CD4-positive, alpha-beta T cell treated with Interleukin-15 for 4 hours (primary cell): Measurements from ENCODE around the gene SNED1.

Source experiments
- DNase-seq: peaks from one replicate; pipeline ENCODE4 v3.0.0-alpha.2; 2020; ENCODE audit warnings: low spot score

SNED1 gene

DNA sequence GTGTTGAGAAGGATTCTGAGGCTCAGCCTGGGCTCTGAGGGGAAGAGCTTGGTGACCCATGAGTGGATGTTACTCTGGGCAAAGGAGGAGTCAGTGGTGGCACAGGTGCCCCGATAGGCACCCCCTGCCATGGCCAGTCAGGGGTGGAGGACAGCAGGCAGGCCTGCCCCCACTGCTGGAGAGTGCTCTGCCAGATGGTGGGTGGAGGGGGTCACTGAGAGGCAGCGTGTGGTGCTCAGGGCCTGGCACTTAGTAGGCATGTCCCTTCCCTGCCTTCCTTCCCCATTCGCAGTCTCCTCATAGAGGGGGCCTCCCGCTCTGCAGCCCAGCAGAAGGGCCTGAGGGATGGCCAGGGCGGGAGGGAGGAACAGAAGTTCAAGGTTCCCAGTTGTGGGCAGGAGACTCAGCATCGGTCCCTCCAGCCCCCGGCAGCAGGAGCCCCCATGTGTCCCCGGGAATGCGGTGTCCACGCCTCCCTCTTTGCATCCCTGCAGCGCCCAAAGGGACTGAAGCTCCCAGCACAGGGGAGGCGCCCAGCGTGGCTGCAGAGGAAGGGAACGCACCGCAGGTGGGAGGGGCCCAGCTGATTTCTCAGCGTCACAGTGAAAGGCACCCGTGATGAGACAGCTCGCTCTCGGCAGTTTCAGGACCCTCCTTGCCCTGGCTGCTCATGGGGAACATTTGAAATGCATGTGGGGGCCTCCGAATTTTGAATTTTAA lies 5.7 kb upstream of the SNED1 start:
- no peak for DNase-seq

DNA sequence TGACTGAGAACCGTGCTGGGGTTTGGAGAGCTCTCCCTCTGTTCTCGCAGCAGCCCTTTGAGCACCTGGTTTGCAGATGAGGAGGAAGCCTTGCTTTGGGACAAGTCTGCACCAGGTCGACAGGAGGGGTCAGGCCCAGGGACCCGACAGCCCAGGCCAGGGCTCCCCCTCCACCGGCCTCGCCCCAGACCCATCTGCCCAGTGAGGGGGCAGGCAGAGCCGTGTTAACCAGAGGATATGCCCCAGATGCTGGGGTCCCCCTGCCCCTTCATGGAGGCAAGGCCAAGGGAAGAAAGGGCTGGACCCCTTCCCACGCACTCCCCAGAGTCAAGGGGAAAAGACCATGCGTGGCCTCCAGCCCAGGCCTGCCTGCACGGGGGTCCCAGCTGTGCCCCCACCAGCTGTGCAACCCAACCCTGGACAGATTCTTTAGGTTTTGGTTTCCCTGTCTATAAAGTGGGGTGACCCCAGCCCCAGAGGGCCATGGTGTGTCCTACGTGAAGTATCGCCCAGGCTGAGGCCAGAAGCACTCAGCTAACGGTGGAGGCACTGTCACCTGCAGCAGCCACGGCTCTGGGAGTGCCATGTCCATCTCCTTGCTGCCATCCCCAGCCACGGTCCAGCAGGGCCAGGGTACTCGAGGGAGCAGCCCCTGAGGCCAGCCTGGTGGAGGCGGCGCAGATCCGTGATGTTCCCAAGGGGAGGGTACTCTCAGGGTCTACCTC lies 4.8 kb upstream of the SNED1 start:
- DNase-seq = no peak

DNA sequence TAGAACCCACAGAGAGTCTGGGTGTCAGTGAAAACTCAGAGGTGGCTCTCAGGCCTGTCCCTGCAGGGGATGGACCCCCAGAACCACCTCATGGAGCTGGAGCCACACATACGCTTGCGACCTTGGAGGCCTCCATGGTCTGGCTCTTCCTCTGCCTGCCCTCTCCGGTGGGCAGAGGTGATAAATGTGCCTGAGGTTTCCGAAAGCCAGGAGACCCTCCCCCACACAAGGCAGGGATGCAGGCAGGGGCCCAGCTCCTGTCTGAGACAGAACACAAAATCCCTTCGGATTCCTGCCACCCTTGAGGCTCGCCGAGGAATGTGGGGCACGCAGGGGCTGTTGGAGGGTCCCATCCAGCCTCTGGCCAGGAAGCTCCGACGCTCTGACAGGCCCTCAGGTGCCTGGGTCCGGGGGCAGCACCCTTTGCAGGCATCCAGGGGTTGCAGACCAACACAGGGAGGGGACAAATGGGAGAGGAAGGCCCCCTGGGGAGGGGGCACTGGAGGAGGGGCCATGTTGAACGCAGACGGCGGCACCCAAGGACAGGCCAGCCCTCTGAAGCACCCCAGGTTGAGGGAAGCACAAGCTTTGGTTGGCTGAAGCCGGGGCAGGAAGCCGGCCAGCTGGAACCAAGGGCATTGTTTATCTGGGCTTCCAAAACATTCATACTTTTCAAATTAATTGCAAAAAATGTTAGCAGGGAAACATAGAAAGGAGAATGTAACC lies 4.1 kb upstream of the SNED1 start:
- no peak for DNase-seq

DNA sequence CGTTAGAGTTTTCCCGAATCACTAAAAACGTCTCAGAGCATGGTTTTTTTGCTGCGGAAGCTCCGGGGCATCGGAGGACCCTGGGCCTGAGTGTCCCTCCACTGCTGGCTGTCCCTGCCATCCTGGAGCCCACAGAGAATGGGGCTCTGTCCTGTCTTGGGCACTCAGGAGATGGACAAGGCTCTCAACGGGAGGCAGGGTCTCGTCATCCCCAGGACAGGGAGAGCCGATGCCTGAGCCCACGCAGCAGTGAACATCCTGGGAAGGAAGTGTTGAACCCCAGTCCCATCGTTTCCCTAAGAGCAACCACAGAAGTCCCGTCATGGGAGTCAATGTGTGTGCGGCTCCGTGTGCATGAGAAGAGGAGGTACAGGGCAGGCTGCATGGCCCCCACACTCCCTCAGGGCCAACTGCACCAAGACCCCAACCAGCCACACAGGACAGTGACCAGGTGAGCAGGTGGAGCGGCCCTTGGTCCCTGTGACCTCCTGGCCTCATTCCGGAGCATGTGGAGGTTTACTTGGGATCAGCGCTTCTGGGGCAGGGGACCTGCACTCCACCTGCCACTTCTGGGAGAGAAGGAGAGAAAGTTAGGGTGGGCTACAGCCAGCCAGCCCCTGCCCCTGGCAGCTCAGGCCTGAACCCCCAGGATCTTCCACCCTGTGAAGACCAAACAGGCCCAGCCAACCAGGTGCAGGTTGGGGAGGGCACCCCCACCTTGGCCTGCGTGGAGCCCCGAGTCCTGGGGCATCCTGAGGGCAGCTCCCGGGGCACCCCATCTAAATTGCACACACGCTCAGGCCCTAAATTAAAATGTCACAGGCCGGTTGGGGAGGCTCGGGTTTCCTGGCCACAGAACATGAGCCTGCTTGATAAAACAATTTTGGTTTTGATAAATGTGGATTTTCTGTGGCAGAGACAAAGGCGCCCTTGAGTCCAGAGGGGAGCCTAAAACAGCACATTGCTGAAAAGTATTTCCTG lies 3.1 kb upstream of the SNED1 start:
- DNase-seq = no peak

DNA sequence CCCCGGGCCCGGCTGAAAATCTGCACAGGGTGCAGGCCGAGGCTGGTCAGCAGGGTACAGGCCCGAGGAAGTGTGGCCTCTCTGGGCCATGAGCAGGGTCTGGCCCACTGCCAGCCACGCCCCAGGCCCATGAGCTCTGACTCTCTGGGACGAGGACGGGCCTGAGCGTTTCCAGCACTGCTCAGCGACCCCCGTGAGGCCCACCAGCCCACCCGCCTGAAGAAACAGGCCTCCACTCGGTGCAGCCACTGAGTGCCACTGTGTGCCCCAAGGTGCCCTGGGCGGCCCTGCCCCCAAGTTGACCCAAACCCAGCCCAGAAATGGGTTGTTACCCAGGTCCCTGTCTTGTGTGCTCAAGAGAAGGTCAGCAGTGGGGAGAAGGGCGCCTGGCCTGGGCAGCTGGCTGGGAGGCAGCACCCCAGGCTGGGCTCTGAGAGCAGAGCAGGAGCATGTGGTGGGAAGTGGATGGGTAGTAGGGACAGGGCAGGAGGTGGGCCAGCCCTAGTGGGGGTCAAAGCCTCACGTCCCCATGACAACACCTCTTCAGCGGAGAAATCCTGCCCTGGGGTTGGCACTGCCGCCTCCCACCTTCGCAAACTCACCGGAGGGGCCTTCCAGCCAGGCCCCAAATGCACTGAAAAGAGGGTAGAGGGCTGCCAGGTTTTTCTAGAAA lies 2.1 kb upstream of the SNED1 start:
- no peak for DNase-seq

DNA sequence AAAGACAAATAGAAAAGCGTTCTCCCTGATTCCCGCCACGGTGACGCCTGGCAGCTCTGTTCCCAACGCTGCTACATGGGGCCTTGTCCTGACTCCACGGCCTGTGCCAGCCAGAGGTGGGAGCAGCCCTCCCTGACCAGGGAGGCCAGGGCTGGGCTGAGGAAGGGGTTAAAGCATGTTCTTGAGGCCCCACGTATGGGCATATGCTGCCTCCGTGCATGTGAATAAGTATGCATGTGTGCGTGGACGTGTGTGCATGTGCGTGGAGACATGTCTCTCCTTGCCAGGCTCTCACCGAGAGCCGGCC lies 1.6 kb upstream of the SNED1 start:
- DNase-seq = no peak

DNA sequence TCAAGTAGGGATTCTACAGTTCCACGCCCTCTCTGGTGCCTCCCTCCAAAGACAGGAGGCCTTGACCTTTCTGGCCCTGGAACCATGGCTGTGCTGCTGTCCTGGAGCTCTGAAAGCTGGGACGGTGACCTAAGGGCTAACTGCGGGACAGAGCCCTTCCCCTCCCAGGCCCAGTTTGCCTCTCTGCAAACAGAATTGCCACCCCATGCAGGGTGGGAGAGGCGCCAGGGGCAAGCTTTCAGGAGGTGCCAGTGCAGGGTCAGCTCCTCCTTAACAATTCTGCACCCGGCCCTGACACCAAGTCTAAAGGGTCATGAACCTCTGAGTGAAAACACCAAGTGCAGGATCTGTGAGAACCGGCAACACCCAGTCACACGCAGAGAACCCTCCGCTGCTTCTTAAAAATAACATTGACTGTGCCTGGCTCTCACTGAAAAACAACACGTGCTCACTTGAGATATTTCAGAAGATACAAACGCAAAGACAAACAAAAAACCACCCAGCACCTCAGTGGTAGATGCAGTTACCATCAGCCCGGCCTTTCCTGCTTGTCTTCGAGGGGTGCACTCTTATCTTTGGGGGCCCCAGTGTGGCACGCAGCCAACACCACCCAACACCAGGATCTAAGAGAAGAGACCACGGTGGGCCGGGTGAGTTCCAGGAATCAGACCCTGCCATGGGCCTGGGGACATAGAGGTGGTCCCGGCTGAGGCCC lies 1.1 kb upstream of the SNED1 start:
- no peak for DNase-seq

DNA sequence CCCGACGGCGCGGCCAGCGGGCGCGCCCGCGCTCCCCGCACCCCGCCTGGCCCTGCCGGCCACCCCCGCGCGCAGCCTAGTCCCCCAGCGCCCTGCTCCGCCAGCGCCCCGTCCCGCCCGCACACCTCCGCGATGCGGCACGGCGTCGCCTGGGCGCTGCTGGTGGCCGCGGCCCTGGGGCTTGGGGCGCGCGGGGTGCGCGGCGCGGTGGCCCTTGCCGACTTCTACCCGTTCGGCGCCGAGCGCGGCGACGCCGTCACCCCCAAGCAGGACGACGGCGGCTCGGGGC lies 232 bp downstream of the SNED1 start:
- DNase-seq = no peak

DNA sequence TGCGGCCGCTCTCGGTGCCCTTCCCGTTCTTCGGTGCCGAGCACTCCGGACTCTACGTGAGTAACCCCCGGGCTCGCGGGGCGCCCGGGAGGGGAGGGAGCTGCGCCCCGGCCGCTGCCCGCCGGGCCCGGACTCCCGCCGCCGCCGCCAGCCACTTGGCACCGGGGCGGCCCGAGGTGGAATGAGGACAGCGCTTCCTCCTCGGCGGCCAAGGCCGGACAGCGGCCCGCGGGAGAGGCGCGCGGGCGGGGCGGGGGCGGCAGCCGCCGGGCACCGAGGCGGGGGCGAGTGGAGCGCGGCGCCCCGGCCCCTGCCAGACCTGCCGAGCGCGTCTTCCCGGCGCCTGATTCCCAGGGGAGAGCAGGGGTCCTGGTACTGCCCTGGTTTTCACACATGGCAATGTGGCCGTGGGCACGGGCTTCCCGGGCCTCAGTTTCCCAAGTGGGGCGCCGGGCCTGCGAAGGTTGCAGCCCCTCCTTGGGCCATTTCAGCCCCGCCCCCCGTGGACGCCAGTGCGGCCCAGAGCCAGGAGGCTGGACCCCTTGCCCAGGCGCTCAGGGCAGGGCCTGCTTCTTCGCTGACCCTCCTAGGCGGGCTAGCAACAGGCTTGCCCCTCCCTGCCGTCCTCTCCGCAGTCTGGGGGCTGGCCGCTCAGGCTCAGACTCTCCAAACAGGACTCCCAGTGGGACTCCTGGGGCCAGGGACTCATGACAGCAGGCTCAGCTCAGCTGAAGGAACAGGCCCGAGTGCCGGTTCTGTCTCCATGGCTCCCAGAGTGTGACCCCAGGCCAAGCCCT lies 775 bp downstream of the SNED1 start:
- DNase-seq = no peak

DNA sequence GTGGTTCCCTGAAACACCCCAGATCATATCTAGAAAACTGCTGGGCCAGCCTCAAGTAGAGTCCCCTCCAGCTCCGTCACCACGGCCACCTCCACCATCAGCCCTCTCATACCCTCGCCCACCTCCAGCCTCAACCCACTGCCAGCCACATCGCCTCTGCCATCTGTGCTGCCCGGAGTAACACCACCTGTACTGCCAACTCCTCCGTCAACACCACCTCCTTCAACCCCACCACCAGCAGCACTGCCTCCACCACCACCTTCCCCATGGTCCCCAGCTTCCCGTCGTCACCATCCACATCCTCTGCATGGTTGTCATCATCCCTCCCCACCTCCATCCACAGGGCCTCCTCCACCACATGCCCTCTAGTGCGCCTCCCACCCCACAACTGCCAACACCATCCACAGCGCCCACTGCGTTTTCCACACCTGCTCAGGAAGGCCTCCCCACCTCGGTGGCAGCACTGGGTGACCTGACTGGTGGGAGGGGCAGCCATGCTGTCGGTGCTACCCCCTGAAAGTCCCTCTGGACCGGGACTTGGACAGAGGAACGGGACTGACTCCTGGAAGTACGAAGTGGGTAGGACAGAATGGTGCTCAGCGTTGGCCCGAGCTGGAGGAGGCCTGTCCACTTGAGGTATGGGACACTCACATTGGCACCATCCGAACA lies 1.6 kb downstream of the SNED1 start:
- no peak for DNase-seq

DNA sequence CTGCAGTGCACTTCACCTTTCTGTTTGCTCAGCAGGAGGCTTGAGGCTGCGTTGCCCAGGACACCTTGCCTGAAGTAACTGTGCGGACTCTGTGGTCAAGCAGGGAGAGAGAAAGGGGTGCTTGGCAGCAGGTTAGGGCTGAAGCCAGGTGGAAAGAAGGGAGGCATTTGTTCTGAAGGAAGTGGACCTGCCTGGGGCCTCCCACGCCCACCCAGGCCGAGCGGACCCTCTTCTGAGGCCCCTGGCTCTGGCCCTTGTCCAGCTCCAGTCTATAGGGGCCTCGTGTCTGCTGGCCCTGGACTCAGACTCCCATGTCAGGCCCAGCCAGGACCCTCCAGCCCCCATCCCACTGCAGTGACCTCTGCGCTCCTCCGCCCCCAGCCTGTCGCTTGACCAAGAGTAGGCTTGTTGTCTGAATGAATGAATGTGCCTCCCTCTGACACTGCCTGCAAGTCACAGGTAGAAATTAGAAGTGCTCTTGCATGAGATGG lies 2.5 kb downstream of the SNED1 start:
- DNase-seq = no peak

DNA sequence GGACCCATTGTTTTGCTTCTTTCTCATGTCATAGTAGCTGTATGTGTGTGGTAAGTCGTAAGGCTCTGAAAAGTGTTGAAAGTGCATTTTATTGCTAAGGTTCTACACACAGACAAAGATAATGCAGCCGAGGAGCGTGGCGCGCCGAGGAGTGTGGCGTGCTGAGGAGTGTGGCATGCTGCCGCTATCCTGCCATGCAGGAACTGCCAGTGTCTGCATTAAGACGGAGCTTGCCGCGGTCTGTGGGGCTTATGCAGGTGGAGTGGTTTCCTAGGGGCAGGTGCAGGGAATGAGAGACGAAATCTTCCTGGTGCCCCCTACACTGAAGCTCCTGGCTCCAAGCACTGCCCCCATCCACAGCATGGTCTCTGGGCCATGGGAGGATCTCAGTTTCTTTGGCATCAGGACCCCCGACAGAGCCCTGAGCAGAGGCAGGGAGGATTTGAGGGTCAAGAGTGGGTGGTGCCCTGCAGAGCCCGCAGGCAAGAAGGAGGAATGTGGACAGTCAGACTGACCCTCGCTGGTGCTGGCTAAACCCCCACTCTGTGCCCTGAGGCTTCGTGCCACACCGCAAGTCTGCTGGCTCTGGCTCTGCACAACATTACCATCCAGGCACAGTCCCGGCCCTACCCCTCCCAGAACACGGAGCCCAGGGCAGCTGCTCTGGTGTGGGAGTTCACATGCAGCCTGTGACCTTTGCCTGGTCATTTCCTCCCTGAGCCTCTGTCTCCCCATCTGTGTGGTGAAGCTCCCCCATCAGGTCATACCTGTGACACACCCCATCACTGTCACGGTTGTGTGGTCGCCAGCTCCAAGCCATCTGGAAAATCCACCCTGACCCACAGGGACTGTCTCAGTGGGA lies 3.2 kb downstream of the SNED1 start:
- DNase-seq = no peak

DNA sequence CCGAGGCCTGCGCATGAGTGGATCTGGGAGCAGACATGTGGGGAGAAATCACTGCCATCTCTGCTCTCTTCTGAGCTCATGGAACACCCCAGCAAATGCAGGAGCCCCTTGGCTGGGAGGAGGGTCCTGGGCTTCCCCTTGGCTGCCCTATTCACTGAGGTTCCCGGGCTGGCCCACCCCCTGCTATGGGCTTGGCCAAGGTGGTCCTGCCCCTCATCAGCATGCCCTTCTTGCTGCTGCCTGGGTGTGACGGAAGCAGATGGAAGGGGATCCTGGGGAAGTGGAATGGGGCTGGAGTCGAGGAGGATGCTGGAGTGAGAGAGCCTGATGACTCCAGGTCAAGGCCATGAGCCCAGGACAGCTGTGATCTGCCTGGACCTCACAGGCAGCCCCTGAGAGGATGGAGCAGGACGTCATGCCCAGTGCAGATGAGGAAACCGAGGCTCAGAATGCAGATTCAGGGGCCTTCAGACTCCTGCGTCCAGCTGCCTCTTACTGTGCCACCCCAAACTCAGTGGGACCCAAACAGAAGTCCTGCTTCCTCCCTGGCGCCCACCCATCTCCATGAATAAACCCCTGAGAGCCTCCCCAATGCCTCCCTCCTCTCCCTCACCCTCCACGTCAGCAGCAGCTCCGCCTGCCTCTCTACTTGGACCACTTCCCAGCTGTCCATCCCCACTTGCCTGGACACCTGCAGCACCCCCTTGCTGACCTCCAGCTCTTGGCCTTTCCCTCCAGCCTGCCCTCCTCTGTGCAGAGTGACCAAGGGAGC lies 4.0 kb downstream of the SNED1 start:
- no peak for DNase-seq

DNA sequence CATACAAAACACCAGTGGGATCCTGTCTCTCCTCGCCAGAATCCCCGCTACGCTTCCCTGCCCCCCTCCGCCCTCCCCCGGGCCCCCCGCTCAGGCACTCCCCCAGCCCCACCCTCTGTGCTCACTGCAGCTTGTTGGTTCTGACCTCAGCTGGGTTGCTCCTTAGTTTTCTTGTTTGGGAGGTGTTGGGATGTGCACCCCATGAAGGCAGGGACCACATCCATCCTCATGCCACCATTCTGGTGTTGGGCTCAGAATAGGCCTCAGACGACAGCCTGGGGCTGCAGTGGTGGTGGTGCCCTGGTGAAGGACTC lies 4.6 kb downstream of the SNED1 start:
- DNase-seq = no peak

DNA sequence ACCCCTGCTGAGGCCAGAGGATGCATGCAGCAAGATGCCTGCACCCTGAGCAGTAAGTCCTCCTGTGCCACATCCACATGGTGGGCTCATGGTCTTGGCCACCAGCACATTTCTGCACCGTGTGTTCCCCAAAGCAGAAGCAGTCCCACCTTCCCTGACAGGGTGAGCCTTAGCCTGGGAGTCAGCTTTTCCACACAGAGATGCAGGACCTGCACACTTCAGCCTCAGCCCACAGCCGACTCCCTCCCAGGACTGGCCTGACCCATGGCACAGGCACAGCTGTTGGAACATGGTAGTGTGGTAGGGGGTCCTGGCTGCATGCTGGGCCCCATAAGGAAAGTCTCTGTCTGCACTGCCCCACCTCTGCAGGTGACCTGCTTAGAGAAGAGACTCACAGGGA lies 5.0 kb downstream of the SNED1 start:
- no peak for DNase-seq

DNA sequence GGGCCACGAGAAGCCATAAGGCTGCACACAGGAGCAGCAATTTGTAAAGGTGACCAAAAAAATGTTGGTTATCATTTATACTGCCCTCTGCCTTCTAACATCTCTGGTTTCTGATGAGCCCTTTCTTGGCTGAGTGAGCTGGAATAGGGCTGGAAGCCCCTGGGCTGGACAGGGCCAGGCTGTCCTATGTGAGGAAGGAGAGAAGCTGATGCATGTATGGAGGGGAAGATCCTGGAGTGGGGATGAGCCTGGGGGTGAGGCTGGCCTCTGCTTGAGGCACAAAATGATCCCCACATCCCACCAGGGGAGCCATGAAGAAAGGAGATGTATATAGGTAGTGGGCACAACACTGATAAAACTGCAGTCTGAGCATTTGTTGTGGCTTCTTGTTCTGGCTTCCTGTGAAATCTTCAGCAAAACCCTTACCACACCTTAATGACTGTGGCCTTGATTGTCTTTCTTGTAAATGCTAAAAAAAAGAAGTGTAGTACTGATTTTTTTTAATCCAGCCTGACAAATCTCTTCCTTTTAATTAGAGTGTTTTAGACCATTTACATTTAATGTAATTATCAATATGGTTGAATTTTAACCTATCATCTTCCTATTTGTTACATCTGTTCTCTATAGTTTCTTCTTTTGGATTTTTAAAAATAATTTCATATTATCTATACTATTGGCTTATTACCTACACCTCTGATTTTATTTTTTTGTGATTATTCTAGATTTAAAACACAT lies 5.6 kb downstream of the SNED1 start:
- DNase-seq = no peak

DNA sequence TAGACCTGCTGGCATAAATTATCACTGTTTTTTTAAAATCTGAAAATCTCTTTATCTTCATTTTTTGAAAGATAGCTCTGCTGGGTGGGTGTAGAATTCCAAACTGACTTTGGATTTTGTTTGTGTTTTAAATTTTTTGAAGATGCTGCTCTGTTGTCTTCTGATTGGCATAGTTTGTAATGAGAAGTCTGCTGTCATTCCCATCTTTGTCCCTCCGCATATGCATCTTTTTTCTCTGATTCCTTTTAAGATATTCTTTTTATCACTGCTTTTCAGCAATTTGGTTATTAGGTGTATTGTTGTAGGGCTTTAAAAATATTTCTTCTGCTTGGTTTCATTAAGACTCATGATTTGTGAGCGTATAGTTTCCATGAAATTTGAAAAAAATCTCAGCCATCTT lies 7.2 kb downstream of the SNED1 start:
- no peak for DNase-seq
